SK-N-SH (cell line): ENCODE measurements around the gene EFCC1. TPM values are rescaled to one million over a fixed set of nuclear protein-coding genes. Genes with fewer than 3 reads are reported as not detected.
A peak's percentile ranks its signal among the peaks of the same experiment; 100 is the strongest.

Source experiments
- CTCF ChIA-PET: fragments of 300-600, 350-600 bp; formaldehyde crosslinking; extraction: SDS; loops from one replicate; lab custom pipeline; 2021; lab: Yijun Ruan, JAX
- POLR2A ChIA-PET: fragments of 350-600 bp; sonication (Branson Sonifier 250); formaldehyde crosslinking; extraction: SDS; loops from one replicate; lab custom pipeline; 2020; ENCODE audit warnings: antibody characterized with exemption, inconsistent platforms; lab: Yijun Ruan, JAX
- DNase-seq: peaks from one replicate; pipeline ENCODE4 v3.0.0; 2012
- H2AFZ ChIP-seq: fragments of 200-600 bp; sonication (generic); 2 replicates; pipeline ENCODE4 v1.8.1; 2016; ENCODE audit warnings: antibody characterized with exemption, mild to moderate bottlenecking, low read depth
- H3F3A ChIP-seq: fragments of 200-600 bp; sonication (generic); replicated peaks from 2 replicates; pipeline ENCODE3; 2016; ENCODE audit warnings: antibody characterized with exemption, mild to moderate bottlenecking; ENCODE audit not compliant: insufficient read depth
- H3K27ac ChIP-seq, 2 experiments: fragments of 200-500 bp in 1 of 2; fragments of 200-600 bp in 1 of 2; sonication (Bioruptor generic) in 1 of 2; sonication (generic), shearing (Covaris generic) in 1 of 2; 2 replicates each; pipeline versions ENCODE4 v1.5.1 to v1.6.1; 2014 to 2016; ENCODE audit warnings: low read depth in 2 of 2, inconsistent platforms in 1 of 2, low read length in 1 of 2, mild to moderate bottlenecking in 1 of 2, mixed read lengths in 1 of 2
- H3K27me3 ChIP-seq: fragments of 200-600 bp; sonication (generic), shearing (Covaris generic); 2 replicates; pipeline ENCODE4 v1.6.1; 2016; ENCODE audit warnings: mixed run types; ENCODE audit not compliant: insufficient read depth
- H3K36me3 ChIP-seq, 2 experiments: fragments of 200-500 bp in 1 of 2; fragments of 200-600 bp in 1 of 2; sonication (Bioruptor generic) in 1 of 2; sonication (generic) in 1 of 2; replicated peaks in 1 of 2; 2 replicates each; pipeline versions ENCODE3 to v1.5.1; 2014 to 2016; ENCODE audit warnings: low read length in 1 of 2, mild to moderate bottlenecking in 1 of 2; ENCODE audit not compliant: insufficient read depth in 2 of 2, control insufficient read depth in 1 of 2
- H3K4me1 ChIP-seq, 2 experiments: fragments of 200-500 bp in 1 of 2; fragments of 200-600 bp in 1 of 2; sonication (Bioruptor generic) in 1 of 2; sonication (generic), shearing (Covaris generic) in 1 of 2; 2 replicates each; pipeline versions ENCODE4 v1.5.1 to v1.6.1; 2014 to 2016; ENCODE audit warnings: low read depth in 1 of 2, low read length in 1 of 2, mixed run types in 1 of 2; ENCODE audit not compliant: insufficient read depth in 2 of 2, control insufficient read depth in 1 of 2
- H3K4me2 ChIP-seq: fragments of 200-600 bp; sonication (generic), shearing (Covaris generic); 2 replicates; pipeline ENCODE4 v1.6.1; 2017; ENCODE audit warnings: mixed run types
- H3K4me3 ChIP-seq, 2 experiments: fragments of 200-500 bp in 1 of 2; fragments of 200-600 bp in 1 of 2; sonication (Bioruptor generic) in 1 of 2; sonication (generic), shearing (Covaris generic) in 1 of 2; 2 replicates each; pipeline versions ENCODE4 v1.5.1 to v1.8.1; 2014 to 2016; ENCODE audit warnings: low read depth in 2 of 2, inconsistent platforms in 1 of 2, low read length in 1 of 2, mild to moderate bottlenecking in 1 of 2, mixed read lengths in 1 of 2, moderate library complexity in 1 of 2
- H3K79me2 ChIP-seq: fragments of 200-600 bp; sonication (generic); 2 replicates; pipeline ENCODE4 v1.8.1; 2017; ENCODE audit warnings: mild to moderate bottlenecking; ENCODE audit not compliant: insufficient read depth
- H3K9ac ChIP-seq: fragments of 200-600 bp; sonication (generic); 2 replicates; pipeline ENCODE4 v1.6.1; 2017; ENCODE audit warnings: mixed run types
- H3K9me2 ChIP-seq: fragments of 200-600 bp; sonication (generic); 2 replicates; pipeline ENCODE4 v1.6.1; 2017; ENCODE audit warnings: mixed run types
- H3K9me3 ChIP-seq: fragments of 200-600 bp; sonication (generic); 2 replicates; pipeline ENCODE4 v1.6.1; 2017; ENCODE audit warnings: mixed run types, mild to moderate bottlenecking, moderate library complexity
- H4K20me1 ChIP-seq: fragments of 200-600 bp; sonication (generic); 2 replicates; pipeline ENCODE4 v1.6.1; 2017; ENCODE audit warnings: mild to moderate bottlenecking, mixed run types; ENCODE audit not compliant: insufficient read depth
- CHD2 ChIP-seq: fragments of 150-350 bp; IDR thresholded peaks from 2 replicates; pipeline ENCODE4 v1.6.1; 2018; ENCODE audit warnings: low read length; ENCODE audit not compliant: partially characterized antibody
- CTCF ChIP-seq: fragments of 200-600 bp; sonication (generic); IDR thresholded peaks from 2 replicates; pipeline ENCODE4 v1.6.1; 2017; ENCODE audit warnings: antibody characterized with exemption, mild to moderate bottlenecking, moderate library complexity
- FOXJ3 ChIP-seq: sonication (generic); formaldehyde crosslinking; IDR thresholded peaks from 2 replicates; pipeline ENCODE4 v1.5.1; 2020; ENCODE audit warnings: mild to moderate bottlenecking, missing genetic modification reagents
- FOXM1 ChIP-seq: IDR thresholded peaks from 2 replicates; pipeline ENCODE4 v1.4.0; 2012; ENCODE audit warnings: low read depth, mild to moderate bottlenecking
- GABPA ChIP-seq: IDR thresholded peaks from 2 replicates; pipeline ENCODE4 v1.4.0; 2012; ENCODE audit warnings: low read depth, mild to moderate bottlenecking
- IRF3 ChIP-seq: fragments of 150-350 bp; IDR thresholded peaks from 2 replicates; pipeline ENCODE4 v1.6.1; 2016; ENCODE audit warnings: mild to moderate bottlenecking, low read depth, low read length
- MXI1 ChIP-seq: IDR thresholded peaks from 2 replicates; pipeline ENCODE4 v1.6.1; 2012; ENCODE audit warnings: mild to moderate bottlenecking, low read depth, low read length, improper control_type of control experiment
- NRF1 ChIP-seq: IDR thresholded peaks from 2 replicates; pipeline ENCODE4 v1.6.1; 2012; ENCODE audit warnings: low read depth, mild to moderate bottlenecking, low read length
- PBX3 ChIP-seq: IDR thresholded peaks from 2 replicates; pipeline ENCODE4; 2012
- RAD21 ChIP-seq: IDR thresholded peaks from 2 replicates; pipeline ENCODE4 v1.6.1; 2012; ENCODE audit warnings: mild to moderate bottlenecking, low read length
- RXRA ChIP-seq: IDR thresholded peaks from 2 replicates; pipeline ENCODE4 v1.4.0; 2012; ENCODE audit warnings: low read depth, mild to moderate bottlenecking, borderline replicate concordance
- SMC3 ChIP-seq: IDR thresholded peaks from 2 replicates; pipeline ENCODE4 v1.6.1; 2012; ENCODE audit warnings: low read depth, low read length, improper control_type of control experiment
- TAF1 ChIP-seq: IDR thresholded peaks from 2 replicates; pipeline ENCODE4 v1.6.1; 2012; ENCODE audit warnings: low read depth, mild to moderate bottlenecking, low read length, moderate library complexity, borderline replicate concordance
- USF2 ChIP-seq: fragments of 150-350 bp; IDR thresholded peaks from 2 replicates; pipeline ENCODE4 v1.6.1; 2017; ENCODE audit warnings: antibody characterized with exemption, low read length, low read depth, borderline replicate concordance
- WGBS: methylation state at CpG from one replicate; pipeline ENCODE4 v1.1.6; 2017; ENCODE audit warnings: low lambda C conversion rate; 5-methylcytosine and 5-hydroxymethylcytosine counted together
- polyA plus RNA-seq, 3 experiments: library from polyadenylated mRNA; depleted of rRNA; stranded (reverse); fragments of >200 nt; gene quantifications; 2 replicates each; pipeline ENCODE4 v1.2.3, GENCODE V29; 2012

Gene EFCC1
- polyA plus RNA-seq, 1 of the 3 experiments (the other 2 are of a cell fraction): not detected

GRCh38 chr3:129045675-129046036 is 44.6 kb downstream of the EFCC1 start:
- Histone ChIP-seq H3K9me2 (no peaks in the 10 kb centered on the region), H3F3A (no peaks in the 10 kb centered on the region), H3K4me3 (no peak overlapping the region), H3K9ac (no peak overlapping the region), H2AFZ (no peak overlapping the region), H3K27me3 (peaks cover 5% of the 10 kb centered on the region; the same call in 1 of the 2 replicates), H3K9me3 (0 out of 2 replicates have a peak, but pooled peaks cover 3% of the 10 kb centered on the region), H4K20me1 (no peaks in the 10 kb centered on the region), H3K36me3 (no peaks in the 10 kb centered on the region), H3K27ac (no peak overlapping the region), H3K79me2 (no peaks in the 10 kb centered on the region), H3K4me2 (no peak overlapping the region), H3K4me1 (no peaks in the 10 kb centered on the region)
- peak; percentile 49 for DNase-seq
- ChIA-PET POLR2A (no interaction called here), CTCF (no interaction called here)
- TF ChIP-seq GABPA (no peak), IRF3 (no peak), RAD21 (no peak), SMC3 (no peak), USF2 (no peak), MXI1 (no peak), FOXM1 (no peak)
- WGBS: 39% methylated on average over 18 of the region's 43 CpGs

GRCh38 chr3:129046037-129046731 is 45.1 kb downstream of the EFCC1 start:
- Histone ChIP-seq H3F3A (no peaks in the 10 kb centered on the region), H3K9ac (no peak overlapping the region), H3K9me2 (no peaks in the 10 kb centered on the region), H2AFZ (no peak overlapping the region), H3K4me2 (no peak overlapping the region), H3K27ac (no peak overlapping the region), H4K20me1 (no peaks in the 10 kb centered on the region), H3K79me2 (no peaks in the 10 kb centered on the region), H3K36me3 (no peaks in the 10 kb centered on the region), H3K27me3 (peaks cover 5% of the 10 kb centered on the region; the same call in 1 of the 2 replicates), H3K9me3 (0 out of 2 replicates have a peak, but pooled peaks cover 3% of the 10 kb centered on the region), H3K4me1 (no peaks in the 10 kb centered on the region), H3K4me3 (no peak overlapping the region)
- WGBS: 87% methylated on average over 38 of the region's 67 CpGs
- TF ChIP-seq CHD2 (no peak), NRF1 (no peak), SMC3 (no peak), PBX3 (no peak), RXRA (no peak), CTCF (no peak), TAF1 (no peak), FOXJ3 (CRISPR knock-in tag) (no peak)
- DNase-seq: no peak
- POLR2A ChIA-PET: no interaction called here
- CTCF ChIA-PET: interaction anchor here (1.0 to 1.5 kb wide), 2 partner anchors 9 to 76 kb away, joined by 4 to 5 read pairs; no protein-coding TSS in a partner anchor
